Karpas-422 (cell line): ENCODE data around the gene ST6GAL1. TPM values are rescaled to one million over a fixed set of nuclear protein-coding genes. Genes with fewer than 3 reads are reported as not detected.
"Not testable (repeated sequence)": the region's sequence is repeated elsewhere in the genome, so short reads cannot be mapped to it uniquely, and the experiment has no call there.

Source experiments
- DNase-seq: peaks from one replicate; pipeline ENCODE4 v3.0.0-alpha.2; 2015
- H2AFZ ChIP-seq: fragments of 200-600 bp; sonication (generic); 2 replicates; pipeline ENCODE4 v1.6.1; 2014; ENCODE audit warnings: antibody characterized with exemption, low read length, mixed read lengths
- H3K27ac ChIP-seq: fragments of 200-600 bp; sonication (generic); 2 replicates; pipeline ENCODE4 v1.5.1; 2014; ENCODE audit warnings: mild to moderate bottlenecking, low read length, moderate library complexity
- H3K27me3 ChIP-seq: fragments of 200-600 bp; sonication (generic); 2 replicates; pipeline ENCODE4 v1.6.1; 2014; ENCODE audit warnings: low read length, mixed read lengths
- H3K36me3 ChIP-seq: fragments of 200-600 bp; sonication (generic); 2 replicates; pipeline ENCODE4 v1.6.1; 2014; ENCODE audit warnings: low read length, mixed read lengths; ENCODE audit not compliant: insufficient read depth
- H3K4me1 ChIP-seq: fragments of 200-600 bp; sonication (generic); 2 replicates; pipeline ENCODE4 v1.6.1; 2014; ENCODE audit warnings: mild to moderate bottlenecking, low read length, mixed read lengths
- H3K4me2 ChIP-seq: fragments of 200-600 bp; sonication (generic); 2 replicates; pipeline ENCODE4 v1.6.1; 2014; ENCODE audit warnings: low read length, low read depth, mild to moderate bottlenecking; ENCODE audit not compliant: poor library complexity, severe bottlenecking
- H3K4me3 ChIP-seq: fragments of 200-600 bp; sonication (generic); 2 replicates; pipeline ENCODE4 v1.5.1; 2014; ENCODE audit warnings: mild to moderate bottlenecking, antibody characterized with exemption, low read length, mixed read lengths
- H3K79me2 ChIP-seq: fragments of 200-600 bp; sonication (generic); 2 replicates; pipeline ENCODE4 v1.6.1; 2014; ENCODE audit warnings: mild to moderate bottlenecking, low read length, mixed read lengths
- H3K9ac ChIP-seq: fragments of 200-600 bp; sonication (generic); 2 replicates; pipeline ENCODE4 v1.6.0; 2014; ENCODE audit warnings: low read length
- H3K9me2 ChIP-seq: fragments of 200-600 bp; sonication (generic), shearing (Covaris generic); replicated peaks from 2 replicates; pipeline ENCODE4 v1.6.0; 2014; ENCODE audit warnings: mild to moderate bottlenecking, low read length, moderate library complexity; ENCODE audit not compliant: insufficient read depth
- H3K9me3 ChIP-seq: fragments of 300-700, 200-600 bp; sonication (generic); 2 replicates; pipeline ENCODE4 v1.6.1; 2014; ENCODE audit warnings: low read length, mixed read lengths
- H4K20me1 ChIP-seq: fragments of 200-600 bp; sonication (generic); 2 replicates; pipeline ENCODE4 v1.6.1; 2014; ENCODE audit warnings: mild to moderate bottlenecking, antibody characterized with exemption, low read length, low read depth; ENCODE audit not compliant: insufficient read depth
- total RNA-seq: library from RNA; depleted of rRNA; stranded (reverse); fragments of >200 nt; shearing (Covaris generic); gene quantifications from 2 replicates; pipeline ENCODE4 v1.2.3, GENCODE V29; 2014; ENCODE audit warnings: low replicate concordance; rRNA removed

ST6GAL1 gene, protein sequence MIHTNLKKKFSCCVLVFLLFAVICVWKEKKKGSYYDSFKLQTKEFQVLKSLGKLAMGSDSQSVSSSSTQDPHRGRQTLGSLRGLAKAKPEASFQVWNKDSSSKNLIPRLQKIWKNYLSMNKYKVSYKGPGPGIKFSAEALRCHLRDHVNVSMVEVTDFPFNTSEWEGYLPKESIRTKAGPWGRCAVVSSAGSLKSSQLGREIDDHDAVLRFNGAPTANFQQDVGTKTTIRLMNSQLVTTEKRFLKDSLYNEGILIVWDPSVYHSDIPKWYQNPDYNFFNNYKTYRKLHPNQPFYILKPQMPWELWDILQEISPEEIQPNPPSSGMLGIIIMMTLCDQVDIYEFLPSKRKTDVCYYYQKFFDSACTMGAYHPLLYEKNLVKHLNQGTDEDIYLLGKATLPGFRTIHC
- total RNA-seq, result 304 and 416 TPM in 2 replicates

- no peaks in the 10 kb centered on the region for H3K27me3 ChIP-seq
- H3K79me2 ChIP-seq, result peaks cover 46% of the 10 kb centered on the region
- H3K4me2 ChIP-seq, result peak within 1 kb of the TSS; percentile 83
- H3K9ac ChIP-seq, result peak within 1 kb of the TSS; percentile 95
- H3K4me1 ChIP-seq, result peaks cover 38% of the 10 kb centered on the region
- DNase-seq, result peak; percentile 97
- peak within 1 kb of the TSS; percentile 79 for H2AFZ ChIP-seq
- no peaks in the 10 kb centered on the region for H3K9me3 ChIP-seq
- peaks cover 25% of the 10 kb centered on the region for H4K20me1 ChIP-seq
- H3K36me3 ChIP-seq, result peaks cover 17% of the 10 kb centered on the region
- H3K27ac ChIP-seq, result peak within 1 kb of the TSS; percentile 81
- H3K9me2 ChIP-seq, result no peaks in the 10 kb centered on the region
- H3K4me3 ChIP-seq, result peak within 1 kb of the TSS; percentile 76
Measured at GRCh38 chr3:186930143-186930640, at the start of gene ST6GAL1. TSS of gene ST6GAL1 (plus strand) at chr3:186930526. CDS start at chr3:187042704, 112,178 bp downstream.

- H3K27me3 ChIP-seq, result no peaks in the 10 kb centered on the region
- H4K20me1 ChIP-seq, result no peaks in the 10 kb centered on the region
- H3K9me3 ChIP-seq, result no peaks in the 10 kb centered on the region
- H3K27ac ChIP-seq, result no peak overlapping the region
- H2AFZ ChIP-seq, result 0 out of 2 replicates have a peak overlapping the region, but pooled peaks have one; percentile 33
- no peaks in the 10 kb centered on the region for H3K36me3 ChIP-seq
- no peak overlapping the region for H3K4me2 ChIP-seq
- H3K4me3 ChIP-seq, result no peak overlapping the region
- DNase-seq, result no peak
- H3K9ac ChIP-seq, result no peak overlapping the region
- H3K9me2 ChIP-seq, result no peaks in the 10 kb centered on the region
- H3K4me1 ChIP-seq, result no peaks in the 10 kb centered on the region
- no peaks in the 10 kb centered on the region for H3K79me2 ChIP-seq
Measured at GRCh38 chr3:186882150-186882524, 48.2 kb upstream of the ST6GAL1 start.

DNA sequence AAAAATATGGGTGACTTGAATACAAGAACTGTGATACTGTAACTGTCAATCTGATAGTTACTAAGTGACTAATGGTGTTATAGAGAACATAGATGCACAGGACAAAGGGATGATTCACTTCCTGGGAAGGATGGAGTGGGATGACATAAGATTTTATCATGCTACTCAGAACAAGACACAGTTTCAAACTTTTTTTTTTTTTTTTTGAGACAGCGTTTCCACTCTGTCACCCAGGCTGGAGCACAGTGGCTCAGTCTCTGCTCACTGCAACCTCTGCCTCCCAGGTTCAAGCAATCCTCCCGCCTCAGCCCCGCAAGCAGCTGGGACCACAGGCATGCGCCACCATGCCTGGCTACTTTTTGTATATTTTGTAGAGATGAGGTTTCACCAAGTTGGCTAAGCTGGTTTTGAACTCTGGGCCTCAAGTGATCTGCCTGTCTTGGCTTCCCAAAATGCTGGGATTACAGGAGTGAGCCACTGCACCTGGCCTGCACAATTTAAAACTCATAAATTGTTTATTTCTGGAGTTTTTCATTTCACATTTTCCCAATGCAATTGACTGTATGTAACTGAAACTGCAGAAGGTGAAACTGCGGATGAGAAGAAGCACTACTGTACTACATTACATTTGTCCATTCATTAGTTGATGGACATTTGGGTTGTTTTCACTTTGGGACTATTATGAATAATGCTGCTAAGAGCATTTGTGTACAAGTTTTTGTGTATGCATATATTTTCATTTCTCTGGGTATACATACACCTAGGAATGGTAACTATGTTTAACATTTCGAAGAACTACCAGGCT lies 47.2 kb upstream of the ST6GAL1 start:
- no peak overlapping the region for H3K9ac ChIP-seq
- no peak overlapping the region for H2AFZ ChIP-seq
- DNase-seq, result peak; percentile 35
- H3K79me2 ChIP-seq, result no peaks in the 10 kb centered on the region
- H3K9me3 ChIP-seq, result no peaks in the 10 kb centered on the region
- no peaks in the 10 kb centered on the region for H3K36me3 ChIP-seq
- H3K27me3 ChIP-seq, result no peaks in the 10 kb centered on the region
- no peak overlapping the region for H3K27ac ChIP-seq
- no peaks in the 10 kb centered on the region for H4K20me1 ChIP-seq
- H3K4me2 ChIP-seq, result no peak overlapping the region
- H3K4me3 ChIP-seq, result no peak overlapping the region
- H3K9me2 ChIP-seq, result no peaks in the 10 kb centered on the region
- H3K4me1 ChIP-seq, result no peaks in the 10 kb centered on the region

GRCh38 chr3:186883686-186884058 lies 46.7 kb upstream of the ST6GAL1 start:
- Histone ChIP-seq H2AFZ (no peak overlapping the region), H3K27me3 (no peaks in the 10 kb centered on the region), H3K9me2 (no peaks in the 10 kb centered on the region), H4K20me1 (no peaks in the 10 kb centered on the region), H3K4me1 (peaks cover 4% of the 10 kb centered on the region), H3K79me2 (no peaks in the 10 kb centered on the region), H3K9ac (no peak overlapping the region), H3K9me3 (no peaks in the 10 kb centered on the region), H3K27ac (no peak overlapping the region), H3K36me3 (no peaks in the 10 kb centered on the region), H3K4me2 (no peak overlapping the region), H3K4me3 (no peak overlapping the region)
- peak; percentile 11 for DNase-seq

GRCh38 chr3:186884868-186885267 lies 45.5 kb upstream of the ST6GAL1 start:
- peaks cover 10% of the 10 kb centered on the region for H3K4me1 ChIP-seq
- not testable (repeated sequence) for H3K4me2 ChIP-seq, H3K27me3 ChIP-seq, H3K9me3 ChIP-seq, H3K36me3 ChIP-seq, H3K4me3 ChIP-seq, H3K9me2 ChIP-seq, H3K79me2 ChIP-seq, H3K9ac ChIP-seq, H4K20me1 ChIP-seq, H2AFZ ChIP-seq, DNase-seq, H3K27ac ChIP-seq

DNA sequence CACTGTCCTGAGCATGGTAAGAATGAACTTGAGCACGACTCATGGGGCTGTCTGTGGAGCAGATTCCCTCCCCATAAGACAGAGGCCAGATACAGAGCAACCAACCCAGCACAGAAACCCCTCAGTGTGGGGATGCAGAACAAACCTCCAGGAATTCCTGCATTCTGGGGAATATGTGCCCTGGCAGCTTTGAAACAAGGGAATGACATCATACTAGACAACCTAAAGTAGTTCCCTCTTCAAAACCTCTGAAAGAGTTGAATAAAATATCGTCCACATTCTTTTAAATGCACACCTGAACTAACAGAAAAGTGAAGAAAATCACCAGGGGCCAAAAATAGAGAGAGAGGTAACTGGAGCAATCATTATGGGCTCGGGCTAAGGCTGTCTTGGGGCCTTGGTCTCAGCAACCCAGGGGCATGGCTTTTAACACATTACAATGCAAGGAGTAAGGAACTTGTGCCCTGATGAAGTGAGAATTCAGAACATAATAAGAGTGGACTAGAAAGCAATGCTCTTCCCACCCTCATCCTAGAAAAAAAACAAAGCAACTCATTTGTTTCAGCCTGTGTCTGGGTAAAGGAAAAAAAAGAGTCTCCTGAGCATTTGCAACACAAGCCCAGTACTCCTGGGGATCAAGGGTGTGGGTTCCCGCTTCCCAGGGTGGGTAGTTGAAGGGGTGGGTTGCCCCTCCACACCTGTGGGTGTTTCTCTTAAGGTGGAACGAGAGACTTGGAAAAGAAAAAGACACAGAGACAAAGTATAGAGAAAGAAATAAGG lies 43.9 kb upstream of the ST6GAL1 start:
- Histone ChIP-seq H3K9me3 (no peaks in the 10 kb centered on the region), H2AFZ (no peak overlapping the region), H4K20me1 (no peaks in the 10 kb centered on the region), H3K27me3 (no peaks in the 10 kb centered on the region), H3K36me3 (no peaks in the 10 kb centered on the region), H3K4me1 (peaks cover 10% of the 10 kb centered on the region), H3K79me2 (no peaks in the 10 kb centered on the region), H3K9ac (no peak overlapping the region), H3K4me3 (no peak overlapping the region), H3K27ac (no peak overlapping the region), H3K9me2 (no peaks in the 10 kb centered on the region), H3K4me2 (no peak overlapping the region)
- DNase-seq, result no peak

- not testable (repeated sequence) for H3K9me3 ChIP-seq, H3K79me2 ChIP-seq, H3K4me3 ChIP-seq
Measured at GRCh38 chr3:186887507-186887938, 42.8 kb upstream of the ST6GAL1 start.

More at GRCh38 chr3:186887507-186887938, 42.8 kb upstream of the ST6GAL1 start:
- H3K9me2 ChIP-seq, H3K36me3 ChIP-seq, H4K20me1 ChIP-seq, H2AFZ ChIP-seq, DNase-seq, H3K9ac ChIP-seq, H3K27me3 ChIP-seq, H3K4me2 ChIP-seq, H3K27ac ChIP-seq: not testable (repeated sequence)
- peaks cover 10% of the 10 kb centered on the region for H3K4me1 ChIP-seq
